ENCODE results near the gene SHANK2.

The SHANK2 gene

GRCh38 chr11:71204748-71205664 lies 47.4 kb downstream of the SHANK2 start:
- H3K9ac ChIP-seq (ENCODE audit: low read depth, low read length): no peak overlapping the region
- H3K27ac ChIP-seq (ENCODE audit: low read depth, low read length): no peak overlapping the region

GRCh38 chr11:71204294-71204693 lies 48.1 kb downstream of the SHANK2 start:
- H3K36me3 ChIP-seq (ENCODE audit: control insufficient read depth, insufficient read depth, low read length): no peaks in the 10 kb centered on the region; the same call in 1 of the 2 replicates
- H3K27me3 ChIP-seq (ENCODE audit: control insufficient read depth, insufficient read depth, low read length): no peaks in the 10 kb centered on the region
- no peaks in the 10 kb centered on the region for H3K9me3 ChIP-seq (ENCODE audit: control insufficient read depth, insufficient read depth, low read length)
- H3K9ac ChIP-seq (ENCODE audit: low read depth, low read length): no peak overlapping the region
- no peak overlapping the region for H3K27ac ChIP-seq (ENCODE audit: low read depth, low read length)
- H3K4me3 ChIP-seq (ENCODE audit: low read depth, low read length): no peak overlapping the region
- H3K4me1 ChIP-seq (ENCODE audit: control insufficient read depth, insufficient read depth, low read length): peaks cover 9% of the 10 kb centered on the region; the same call in 1 of the 2 replicates

More at GRCh38 chr11:71204748-71205664, 47.4 kb downstream of the SHANK2 start:
- Histone ChIP-seq H3K9me3 (ENCODE audit: control insufficient read depth, insufficient read depth, low read length) (no peaks in the 10 kb centered on the region), H3K27me3 (ENCODE audit: control insufficient read depth, insufficient read depth, low read length) (no peaks in the 10 kb centered on the region), H3K36me3 (ENCODE audit: control insufficient read depth, insufficient read depth, low read length) (peaks cover 3% of the 10 kb centered on the region; the same call in 1 of the 2 replicates), H3K4me1 (ENCODE audit: control insufficient read depth, insufficient read depth, low read length) (peaks cover 9% of the 10 kb centered on the region; the same call in 1 of the 2 replicates), H3K4me3 (ENCODE audit: low read depth, low read length) (no peak overlapping the region)

DNA sequence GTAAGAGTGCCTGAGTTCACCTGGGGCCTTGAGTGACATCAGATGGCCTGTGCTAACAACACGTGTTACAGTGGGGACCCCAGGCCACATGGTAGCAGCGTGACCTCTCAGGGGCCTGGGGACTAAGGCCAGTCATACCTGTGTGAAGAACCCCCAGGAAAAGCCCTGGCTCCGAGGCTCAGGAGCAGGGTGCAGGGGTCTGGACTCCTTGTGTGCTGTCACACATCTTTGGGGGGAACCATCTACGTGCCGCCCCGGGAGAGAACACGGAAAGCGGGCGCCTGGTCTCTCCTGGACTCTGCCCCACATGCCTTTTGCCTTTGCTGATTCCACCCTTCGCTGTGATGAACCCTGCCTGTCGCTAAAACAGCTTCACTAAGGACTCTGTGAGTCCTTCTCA lies 48.7 kb downstream of the SHANK2 start:
- Histone ChIP-seq H3K4me1 (ENCODE audit: control insufficient read depth, insufficient read depth, low read length) (peaks cover 9% of the 10 kb centered on the region; the same call in 1 of the 2 replicates), H3K27me3 (ENCODE audit: control insufficient read depth, insufficient read depth, low read length) (no peaks in the 10 kb centered on the region), H3K4me3 (ENCODE audit: low read depth, low read length) (no peak overlapping the region), H3K36me3 (ENCODE audit: control insufficient read depth, insufficient read depth, low read length) (peaks cover under 1% of the 10 kb centered on the region; the same call in 1 of the 2 replicates), H3K9ac (ENCODE audit: low read depth, low read length) (no peak overlapping the region), H3K27ac (ENCODE audit: low read depth, low read length) (no peak overlapping the region), H3K9me3 (ENCODE audit: control insufficient read depth, insufficient read depth, low read length) (no peaks in the 10 kb centered on the region)

DNA sequence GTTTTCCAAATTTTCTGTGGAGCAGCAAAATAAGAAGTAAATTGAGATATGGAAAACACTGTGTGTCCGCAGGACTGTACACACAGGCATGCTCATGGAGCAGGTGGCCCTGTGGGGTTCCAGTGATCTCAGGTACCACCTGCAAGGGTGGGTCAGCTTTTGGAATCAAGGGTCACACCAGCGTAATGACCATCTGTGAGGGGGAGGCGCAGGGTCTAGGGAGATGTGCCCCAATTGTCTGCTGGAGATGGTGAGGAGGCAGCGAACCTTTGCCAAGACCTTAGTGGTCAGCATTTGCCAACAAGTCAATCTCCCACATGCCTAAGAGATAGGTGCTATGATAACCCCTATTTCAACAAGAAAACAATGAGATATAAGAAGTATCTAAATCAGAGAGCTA lies 49.4 kb downstream of the SHANK2 start:
- no peak overlapping the region for H3K4me3 ChIP-seq (ENCODE audit: low read depth, low read length)
- no peaks in the 10 kb centered on the region for H3K9me3 ChIP-seq (ENCODE audit: control insufficient read depth, insufficient read depth, low read length)
- H3K36me3 ChIP-seq (ENCODE audit: control insufficient read depth, insufficient read depth, low read length): peaks cover 3% of the 10 kb centered on the region; the same call in 1 of the 2 replicates
- no peak overlapping the region for H3K27ac ChIP-seq (ENCODE audit: low read depth, low read length)
- H3K27me3 ChIP-seq (ENCODE audit: control insufficient read depth, insufficient read depth, low read length): no peaks in the 10 kb centered on the region
- H3K4me1 ChIP-seq (ENCODE audit: control insufficient read depth, insufficient read depth, low read length): peaks cover 9% of the 10 kb centered on the region; the same call in 1 of the 2 replicates
- H3K9ac ChIP-seq (ENCODE audit: low read depth, low read length): no peak overlapping the region

- Histone ChIP-seq H3K4me1 (ENCODE audit: control insufficient read depth, insufficient read depth, low read length) (peaks cover 9% of the 10 kb centered on the region; the same call in 1 of the 2 replicates), H3K9me3 (ENCODE audit: control insufficient read depth, insufficient read depth, low read length) (no peaks in the 10 kb centered on the region), H3K9ac (ENCODE audit: low read depth, low read length) (no peak overlapping the region), H3K27me3 (ENCODE audit: control insufficient read depth, insufficient read depth, low read length) (no peaks in the 10 kb centered on the region), H3K36me3 (ENCODE audit: control insufficient read depth, insufficient read depth, low read length) (peaks cover 3% of the 10 kb centered on the region; the same call in 1 of the 2 replicates), H3K27ac (ENCODE audit: low read depth, low read length) (no peak overlapping the region), H3K4me3 (ENCODE audit: low read depth, low read length) (no peak overlapping the region)
These were observed 49.8 kb downstream of the SHANK2 start for GRCh38 chr11:71202598-71202944.
